Measurements from ENCODE around the gene VWA8.

The VWA8 gene

GRCh38 chr13:41694545-41695301 lies 266.2 kb downstream of the VWA8 start:
- no peak for TF ChIP-seq CTCF (IDR thresholded peaks at IDR 0.05; ENCODE audit: low read depth, low read length)
- H3K4me3 ChIP-seq (replicated peaks in 1 of 2; ENCODE audit: low read depth in 2 of 2, low read length in 2 of 2): no peak overlapping the region
- DNase-seq (ENCODE audit: low read depth in 2 of 2): peak; percentile 94 to 98

GRCh38 chr13:41693434-41693833 lies 267.5 kb downstream of the VWA8 start:
- TF ChIP-seq CTCF (IDR thresholded peaks at IDR 0.05; ENCODE audit: low read depth, low read length): no peak
- peak in 1 of 2 donors; percentile 43 for DNase-seq (ENCODE audit: low read depth in 2 of 2)
- no peak overlapping the region for H3K4me3 ChIP-seq (replicated peaks in 1 of 2; ENCODE audit: low read depth in 2 of 2, low read length in 2 of 2)

- DNase-seq (ENCODE audit: low read depth in 2 of 2): peak; percentile 69 to 70
- H3K4me3 ChIP-seq (replicated peaks in 1 of 2; ENCODE audit: low read depth in 2 of 2, low read length in 2 of 2): no peak overlapping the region
- no peak for TF ChIP-seq CTCF (IDR thresholded peaks at IDR 0.05; ENCODE audit: low read depth, low read length)
These were observed 269.6 kb downstream of the VWA8 start for GRCh38 chr13:41691274-41691673.

- no peak for TF ChIP-seq CTCF (IDR thresholded peaks at IDR 0.05; ENCODE audit: low read depth, low read length)
- H3K4me3 ChIP-seq (replicated peaks in 1 of 2; ENCODE audit: low read depth in 2 of 2, low read length in 2 of 2): no peak overlapping the region
- DNase-seq (ENCODE audit: low read depth in 2 of 2): no peak
These were observed 278.1 kb downstream of the VWA8 start for GRCh38 chr13:41682766-41683165.

GRCh38 chr13:41682001-41682400 lies 278.9 kb downstream of the VWA8 start:
- no peak for DNase-seq (ENCODE audit: low read depth in 2 of 2)
- TF ChIP-seq CTCF (IDR thresholded peaks at IDR 0.05; ENCODE audit: low read depth, low read length): no peak
- H3K4me3 ChIP-seq (replicated peaks in 1 of 2; ENCODE audit: low read depth in 2 of 2, low read length in 2 of 2): no peak overlapping the region

GRCh38 chr13:41681587-41681986 lies 279.3 kb downstream of the VWA8 start:
- TF ChIP-seq CTCF (IDR thresholded peaks at IDR 0.05; ENCODE audit: low read depth, low read length): no peak
- no peak for DNase-seq (ENCODE audit: low read depth in 2 of 2)
- H3K4me3 ChIP-seq (replicated peaks in 1 of 2; ENCODE audit: low read depth in 2 of 2, low read length in 2 of 2): no peak overlapping the region

GRCh38 chr13:41680900-41681299 lies 280.0 kb downstream of the VWA8 start:
- H3K4me3 ChIP-seq (replicated peaks in 1 of 2; ENCODE audit: low read depth in 2 of 2, low read length in 2 of 2): no peak overlapping the region
- TF ChIP-seq CTCF (IDR thresholded peaks at IDR 0.05; ENCODE audit: low read depth, low read length): no peak
- DNase-seq (ENCODE audit: low read depth in 2 of 2): no peak
